ELR (cell line): Measurements from ENCODE around the gene RPL36.

ENCODE experiments used
- DNase-seq: peaks from one replicate; pipeline ENCODE4 v3.0.0-alpha.2; 2015; ENCODE audit warnings: low read depth

Gene RPL36

DNA sequence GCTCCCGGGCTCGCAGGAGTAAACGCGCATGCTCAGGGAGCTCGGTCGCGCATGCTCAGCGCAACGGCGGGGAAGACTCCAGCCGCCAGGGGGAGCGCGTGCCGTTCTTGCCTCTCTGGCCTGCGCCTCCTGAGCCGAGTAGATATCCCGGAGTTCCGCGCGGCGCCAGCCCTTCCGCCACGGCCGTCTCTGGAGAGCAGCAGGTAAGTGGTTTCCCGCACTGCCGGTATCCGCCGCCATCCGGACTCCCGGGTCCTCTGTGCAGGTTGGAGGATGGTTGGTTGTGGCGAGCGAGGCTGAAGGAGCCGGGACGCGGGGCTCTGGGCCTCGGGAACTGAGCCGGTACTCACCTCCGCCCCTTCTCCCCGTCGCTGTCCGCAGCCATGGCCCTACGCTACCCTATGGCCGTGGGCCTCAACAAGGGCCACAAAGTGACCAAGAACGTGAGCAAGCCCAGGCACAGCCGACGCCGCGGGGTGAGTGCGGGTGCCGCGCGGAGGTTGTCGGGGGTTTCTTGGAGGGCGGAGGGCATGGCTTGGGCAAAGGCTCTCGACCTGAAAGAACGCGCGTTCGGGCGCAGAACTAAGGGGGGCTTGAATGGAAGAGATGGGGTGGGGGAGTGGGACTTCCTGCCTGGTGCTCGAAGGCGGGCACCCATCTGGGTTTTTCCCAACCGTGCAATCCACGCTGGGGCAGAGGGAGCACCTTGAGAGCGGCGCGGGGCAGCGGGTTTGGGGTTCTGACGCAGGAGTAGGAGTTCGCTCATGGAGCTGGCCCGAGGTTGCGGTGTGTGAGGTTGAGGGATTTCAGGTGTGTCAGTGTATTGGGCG is at the start of gene RPL36:
Gene RPL36 (plus strand): TSS at position 171 of the 830 bp plus-strand sequence. CDS start 213 bp downstream, at position 384.
- DNase-seq, result peak; percentile 96

DNA sequence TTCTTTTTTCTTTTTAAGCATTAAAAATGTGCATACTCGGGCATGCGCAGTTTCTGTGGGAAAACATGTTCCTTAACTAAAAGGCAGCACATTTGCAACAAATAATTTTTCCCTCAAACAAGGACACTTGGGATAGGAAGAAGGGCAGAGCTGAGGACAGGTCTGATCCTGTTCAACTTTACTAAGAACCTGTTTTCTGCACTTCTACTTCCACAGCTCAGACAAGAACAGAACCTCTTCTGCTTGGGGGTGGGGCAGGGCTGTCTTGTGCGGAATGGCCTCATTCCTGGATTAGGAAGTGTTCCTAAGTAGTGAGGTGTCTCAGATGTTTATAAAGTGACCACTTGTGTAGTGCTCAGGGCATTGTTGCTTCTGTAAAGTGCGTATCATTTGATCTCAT is 48.9 kb upstream of the RPL36 start:
- no peak for DNase-seq

- no peak for DNase-seq
Observed at GRCh38 chr19:5642204-5642603, 47.9 kb upstream of the RPL36 start.

DNA sequence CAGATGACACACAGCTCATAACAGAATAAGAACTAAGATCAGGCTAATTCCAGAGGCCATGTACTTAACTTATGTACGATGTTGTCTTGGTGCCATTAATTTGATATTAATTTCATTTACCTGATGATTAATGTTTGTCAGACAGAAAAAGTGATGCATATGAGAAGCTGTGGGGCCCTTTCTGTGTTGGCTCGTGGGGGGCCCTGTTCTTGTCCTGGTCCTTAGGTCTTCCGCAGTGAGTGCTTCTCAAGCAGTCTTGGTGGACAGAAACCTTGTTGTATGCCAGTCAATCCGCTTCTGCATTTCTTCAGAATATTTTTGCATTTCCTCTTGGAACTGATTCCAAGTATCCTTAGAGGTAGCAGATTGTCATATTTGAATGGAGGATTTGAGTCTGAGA is 47.0 kb upstream of the RPL36 start:
- DNase-seq, result no peak

DNA sequence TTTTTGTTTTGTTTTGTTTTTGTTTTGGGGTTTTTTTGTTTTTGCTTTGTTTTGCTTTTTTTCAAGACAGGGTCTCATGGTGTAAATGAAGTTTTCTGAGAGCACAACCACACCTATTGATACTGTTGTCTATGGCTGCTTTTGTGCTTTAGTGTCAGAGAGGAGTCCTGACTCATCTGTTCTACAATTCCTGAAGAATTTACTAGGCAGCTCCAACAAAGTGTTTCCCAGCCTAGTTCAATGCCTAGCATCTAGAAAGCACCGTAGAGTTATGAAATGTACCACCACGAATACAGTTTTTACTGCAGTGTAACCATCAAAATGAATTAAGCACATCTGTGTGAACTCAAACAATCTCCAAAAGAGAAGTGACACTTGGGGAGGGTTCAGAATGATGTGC is 46.1 kb upstream of the RPL36 start:
- DNase-seq, result no peak

DNA sequence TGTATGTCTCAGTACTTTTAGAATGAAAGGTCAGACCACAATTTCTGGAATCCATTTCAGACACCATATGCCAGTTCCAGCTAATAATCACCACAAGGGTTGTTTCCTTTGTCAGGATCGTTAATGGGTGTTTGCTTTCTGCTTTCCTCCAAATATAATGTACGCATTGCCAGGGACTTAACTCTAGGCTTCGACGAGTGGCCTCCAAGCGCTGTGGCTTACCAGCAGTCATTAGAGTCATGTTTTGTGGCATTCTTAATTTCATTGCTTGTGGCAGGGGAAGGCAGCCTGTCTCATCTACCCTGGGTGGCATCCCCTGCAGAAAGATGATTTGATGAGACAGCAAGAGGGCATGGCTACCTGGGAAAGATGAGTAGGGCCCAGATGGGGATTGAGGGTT is 44.7 kb upstream of the RPL36 start:
- no peak for DNase-seq

GRCh38 chr19:5646703-5647102 is 43.4 kb upstream of the RPL36 start:
- no peak for DNase-seq

DNA sequence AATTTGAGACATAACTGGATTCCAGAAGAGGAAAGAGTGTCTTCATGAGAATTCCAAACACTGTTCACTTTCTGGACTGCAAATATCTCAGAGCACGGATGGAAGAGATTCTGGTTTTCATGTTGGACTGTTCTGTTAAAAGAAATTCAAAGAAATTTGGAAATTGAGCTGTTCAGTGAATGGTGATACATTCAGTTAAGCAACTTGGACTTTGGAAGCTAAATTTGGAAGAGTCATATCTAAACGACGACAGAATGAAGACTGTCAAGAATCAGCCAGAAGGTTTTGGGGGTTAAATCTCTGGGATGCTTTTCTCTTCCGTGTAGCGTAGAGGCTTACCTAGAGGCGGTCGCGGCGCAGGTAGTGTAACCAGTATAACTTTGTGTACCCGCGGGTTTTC is 41.6 kb upstream of the RPL36 start:
- DNase-seq, result no peak

- no peak for DNase-seq
Observed at GRCh38 chr19:5651361-5651760, 38.7 kb upstream of the RPL36 start.

DNA sequence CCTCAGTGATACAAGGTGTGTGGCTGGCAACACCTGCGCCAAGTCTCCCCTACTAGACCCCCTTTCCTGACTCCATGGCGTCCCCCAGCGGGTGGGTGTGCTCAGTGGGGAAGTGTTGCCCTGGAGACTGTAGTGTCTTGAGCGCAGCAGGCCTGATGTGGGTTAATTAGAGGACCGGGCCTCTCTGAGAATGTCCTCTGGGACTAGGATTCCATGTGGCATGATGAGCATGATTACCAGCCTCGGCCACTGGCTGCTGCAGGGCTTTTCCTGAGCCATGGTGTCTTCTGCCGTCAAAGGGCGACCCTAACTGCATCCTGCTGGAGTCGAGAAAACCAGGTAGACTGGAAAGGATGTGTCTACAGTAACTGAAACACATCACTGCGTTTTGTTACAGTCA is 37.8 kb upstream of the RPL36 start:
- no peak for DNase-seq

DNA sequence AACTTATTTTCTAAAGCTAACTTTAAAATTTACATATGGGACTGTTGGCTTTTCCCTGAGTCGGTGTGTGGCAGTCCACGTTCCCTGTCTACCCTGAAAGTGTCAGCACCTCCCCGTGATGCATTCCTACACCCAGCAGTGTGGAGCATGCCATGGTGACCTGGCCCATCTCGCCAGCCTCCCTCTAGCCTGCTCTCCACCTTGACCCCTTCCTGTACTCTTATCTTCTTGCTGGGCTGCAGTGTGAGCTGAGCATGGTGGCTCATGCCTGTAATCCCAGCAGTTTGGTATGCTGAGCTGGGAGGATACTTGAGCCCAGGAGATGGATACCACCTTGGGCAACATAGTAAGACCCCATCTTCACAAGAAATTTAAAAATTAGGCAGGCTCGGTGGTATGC is 35.2 kb upstream of the RPL36 start:
- no peak for DNase-seq

DNA sequence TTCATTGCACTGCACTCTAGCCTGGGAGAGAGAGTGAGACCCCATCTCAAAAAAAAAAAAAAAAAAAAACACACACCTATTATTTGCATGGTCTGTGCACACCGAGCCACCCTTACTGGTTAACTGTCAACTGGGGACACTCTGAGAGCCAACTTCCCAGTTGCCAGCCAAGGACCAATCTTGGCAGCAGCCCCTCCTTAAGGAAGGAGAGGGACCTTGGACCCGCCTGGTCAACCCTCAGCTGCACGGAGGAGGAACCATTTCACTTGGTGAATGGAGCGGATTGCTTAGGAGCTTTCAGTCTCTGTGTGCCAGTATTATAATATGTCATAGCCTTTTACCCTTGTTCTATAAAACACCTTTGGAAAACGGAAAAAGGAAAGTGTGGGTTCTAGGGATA is 34.7 kb upstream of the RPL36 start:
- no peak for DNase-seq

DNA sequence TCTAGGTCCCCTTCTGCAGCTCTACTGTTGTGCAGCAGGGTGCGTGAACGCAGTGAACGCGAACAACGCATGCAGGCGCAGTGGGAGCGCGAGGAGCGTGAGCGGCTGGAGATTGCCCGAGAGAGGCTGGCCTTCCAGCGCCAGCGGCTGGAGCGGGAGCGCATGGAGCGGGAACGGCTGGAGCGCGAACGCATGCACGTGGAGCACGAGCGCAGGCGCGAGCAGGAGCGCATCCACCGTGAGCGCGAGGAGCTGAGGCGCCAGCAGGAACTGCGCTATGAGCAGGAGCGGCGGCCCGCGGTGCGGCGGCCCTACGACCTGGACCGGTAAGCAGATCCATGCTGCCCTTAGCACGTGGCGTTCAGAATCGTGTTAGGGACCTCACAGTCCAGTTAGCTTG is 28.6 kb upstream of the RPL36 start:
- DNase-seq, result no peak

DNA sequence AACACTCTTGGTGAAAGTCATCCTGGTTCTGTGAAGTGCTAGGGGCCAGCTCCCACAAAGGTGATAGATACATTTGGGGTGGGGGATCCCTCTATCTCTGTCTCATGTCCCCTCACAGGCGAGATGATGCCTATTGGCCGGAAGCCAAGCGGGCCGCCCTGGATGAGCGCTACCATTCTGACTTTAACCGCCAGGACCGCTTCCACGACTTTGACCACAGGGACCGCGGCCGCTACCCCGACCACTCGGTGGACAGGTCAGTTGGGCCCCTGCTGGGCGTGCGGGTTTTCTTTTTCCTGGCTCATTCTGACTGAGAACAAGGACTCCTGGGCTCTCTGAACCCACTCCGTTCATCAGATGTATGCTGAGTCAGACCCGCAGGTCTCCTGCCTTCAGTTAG is 26.2 kb upstream of the RPL36 start:
- DNase-seq, result no peak

DNA sequence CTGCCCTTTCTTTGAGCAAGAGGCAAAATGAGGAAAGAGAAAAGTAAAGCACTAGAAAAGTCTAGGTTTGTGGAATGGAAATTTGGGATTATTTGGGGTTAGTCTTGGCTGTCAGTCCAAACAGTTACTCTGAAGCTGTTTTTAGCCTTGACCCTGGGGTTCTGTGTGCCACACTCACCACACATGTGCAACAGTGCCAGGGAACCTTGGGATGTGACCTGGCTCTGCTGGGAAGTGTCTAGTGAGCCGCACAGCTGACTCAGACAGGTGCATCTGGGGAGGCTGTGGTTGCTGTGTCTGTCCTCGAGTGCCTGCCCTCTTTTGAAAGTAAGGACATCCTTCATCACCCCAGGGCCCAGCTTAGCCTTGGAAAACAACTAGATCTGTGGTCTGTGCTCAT is 25.6 kb upstream of the RPL36 start:
- no peak for DNase-seq

DNA sequence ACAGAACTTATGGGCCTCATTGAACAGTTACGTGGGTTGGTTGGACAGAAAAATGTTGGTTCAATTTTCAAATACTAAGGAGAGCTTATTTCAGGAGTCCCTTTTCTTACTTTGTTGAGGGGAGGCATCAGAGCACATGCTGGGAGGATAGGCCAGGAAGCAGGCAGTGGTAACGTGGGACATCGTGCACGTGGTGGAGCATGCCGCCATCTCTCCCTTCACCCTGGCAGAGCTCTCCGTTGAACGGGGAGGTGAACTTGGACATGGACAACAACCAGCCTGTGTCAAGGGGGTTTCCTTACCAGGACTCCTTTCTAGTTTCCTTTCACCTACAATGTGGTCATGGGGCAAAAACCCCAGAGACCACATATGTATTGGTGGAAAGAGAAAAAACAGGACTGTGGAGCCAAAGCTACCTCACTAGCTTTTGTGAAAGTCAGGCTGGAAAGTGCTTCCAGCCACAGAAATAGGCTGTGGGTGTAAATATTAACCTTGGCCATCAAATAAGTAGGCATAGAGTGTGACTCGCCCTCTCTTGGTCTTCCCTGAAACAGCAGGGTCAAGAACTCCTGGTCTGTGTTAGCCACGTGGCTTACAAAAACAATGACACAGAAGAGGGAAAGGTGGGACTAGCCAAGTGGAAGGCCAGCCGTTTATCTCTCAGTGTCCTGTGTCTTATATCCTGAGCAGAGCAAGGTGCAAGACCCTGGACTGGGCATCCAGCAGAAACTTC is 24.1 kb upstream of the RPL36 start:
- peak; percentile 78 for DNase-seq

- no peak for DNase-seq
Observed at GRCh38 chr19:5666921-5667610, 23.0 kb upstream of the RPL36 start.

DNA sequence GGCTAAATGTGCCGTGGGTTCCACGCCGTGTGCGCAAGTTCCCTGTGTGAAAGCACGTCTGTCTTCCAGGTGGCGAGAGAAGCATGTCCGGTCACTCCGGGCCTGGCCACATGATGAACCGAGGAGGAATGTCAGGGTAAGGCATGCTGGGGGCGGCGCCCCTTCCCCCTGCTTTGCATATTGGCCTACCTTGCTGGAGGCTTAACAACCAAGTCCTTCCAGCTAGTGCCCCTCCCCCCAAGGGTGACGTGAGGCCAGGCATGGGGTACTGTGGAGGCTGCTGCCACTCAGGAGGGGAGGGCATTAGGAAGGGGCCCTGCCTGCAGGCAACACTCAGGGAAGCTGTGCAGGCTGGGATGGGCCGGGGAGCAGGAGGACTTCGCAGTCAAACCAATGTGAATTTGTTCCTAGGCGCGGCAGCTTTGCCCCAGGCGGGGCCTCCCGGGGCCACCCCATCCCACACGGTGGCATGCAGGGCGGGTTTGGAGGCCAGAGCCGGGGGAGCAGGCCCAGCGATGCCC is 22.3 kb upstream of the RPL36 start:
- no peak for DNase-seq

DNA sequence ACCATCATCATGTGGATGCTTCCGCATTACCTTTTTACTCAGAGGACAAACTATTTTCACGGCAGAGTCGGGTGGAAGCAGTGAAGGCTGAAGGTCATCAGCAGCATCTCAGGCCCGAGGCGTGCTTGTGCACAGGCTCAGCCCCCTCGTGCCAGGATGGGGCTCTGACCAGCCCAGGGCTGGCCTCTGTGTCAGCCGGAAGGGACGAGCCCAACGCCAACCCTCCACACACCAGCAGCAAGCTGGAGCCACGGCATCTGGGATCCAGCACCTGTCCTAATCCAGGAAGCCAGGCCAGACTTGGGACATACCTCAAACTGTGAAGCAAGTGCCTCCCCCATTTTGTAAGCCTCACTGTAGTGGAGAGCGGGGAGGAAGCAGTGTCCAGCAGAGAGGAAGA is 20.9 kb upstream of the RPL36 start:
- DNase-seq, result no peak

GRCh38 chr19:5671600-5671999 is 18.5 kb upstream of the RPL36 start:
- DNase-seq, result no peak

DNA sequence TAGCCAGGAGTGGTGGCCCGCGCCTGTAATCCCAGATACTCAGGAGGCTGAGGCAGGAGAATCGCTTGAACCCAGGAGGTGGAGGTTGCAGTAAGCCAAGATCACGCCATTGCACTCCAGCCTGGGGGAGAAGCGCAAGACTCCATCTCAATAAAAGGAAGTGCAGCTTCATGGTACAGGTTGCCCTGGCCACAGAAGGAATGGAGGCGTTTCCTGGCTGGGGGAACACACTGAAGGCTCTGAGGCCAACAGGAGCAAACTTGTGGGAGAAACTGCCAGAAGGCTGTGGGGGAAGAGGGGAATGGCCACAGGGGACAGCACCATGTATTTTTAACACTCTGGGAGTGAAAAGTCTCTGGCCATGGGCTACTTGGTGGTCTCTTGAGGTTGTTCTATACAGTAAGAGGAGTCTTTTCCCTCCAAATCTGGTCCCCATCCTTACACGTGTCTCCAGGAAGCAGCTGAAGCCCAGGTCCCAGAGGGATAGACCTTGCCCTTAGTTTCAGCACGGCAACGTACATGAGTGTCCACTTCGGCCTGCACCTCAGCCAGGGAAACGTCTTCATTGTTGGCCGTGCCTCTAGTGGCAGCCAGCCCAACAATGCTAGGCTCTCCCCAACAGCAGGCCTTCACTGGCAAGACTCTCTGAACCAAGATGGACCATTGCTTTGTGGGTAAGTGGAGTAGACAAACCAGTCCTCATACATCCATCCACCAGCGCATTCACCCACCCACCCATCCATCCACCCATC is 17.2 kb upstream of the RPL36 start:
- DNase-seq, result no peak

- DNase-seq, result no peak
Observed at GRCh38 chr19:5673752-5674151, 16.3 kb upstream of the RPL36 start.
